PC-3 (cell line): ENCODE data around the gene LGALS7B. TPM values are rescaled to one million over a fixed set of nuclear protein-coding genes. Genes with fewer than 3 reads are reported as not detected.

ENCODE experiments used
- ATAC-seq: fragments of 200-7000 bp; cut with Tn5 transposase; 2 replicates; pipeline ENCODE4 v1.9.1; 2020; ENCODE audit warnings: mild to moderate bottlenecking, moderate library complexity
- BruUV-seq: library from RNA; stranded (reverse); fragments of 400-500 nt; replicated peaks from 2 replicates; lab custom pipeline; 2021; lab: Mats Ljungman, UMichigan
- CTCF ChIA-PET: fragments of 300-600 bp; sonication (Branson Sonifier 250); formaldehyde crosslinking; loops from one replicate; lab custom pipeline; 2022; ENCODE audit warnings: antibody characterized with exemption; lab: Charles Lee
- POLR2A ChIA-PET: fragments of 300-600 bp; sonication (Branson Sonifier 250); formaldehyde crosslinking; loops from one replicate; lab custom pipeline; 2022; ENCODE audit warnings: antibody characterized with exemption; ENCODE audit not compliant: unreplicated experiment; lab: Charles Lee
- DNase-seq: peaks from one replicate; pipeline ENCODE4 v3.0.0-alpha.2; 2015
- H2AFZ ChIP-seq: fragments of 300-600 bp; sonication (generic); 2 replicates; pipeline ENCODE4 v1.6.0; 2016; ENCODE audit warnings: antibody characterized with exemption, low read length
- H3F3A ChIP-seq: fragments of 300-600 bp; sonication (generic); one replicate; pipeline ENCODE4 v1.6.0; 2017; ENCODE audit warnings: antibody characterized with exemption, low read length, control low read depth, mild to moderate bottlenecking; ENCODE audit not compliant: unreplicated experiment
- H3K27ac ChIP-seq: fragments of 300-600 bp; sonication (generic); 2 replicates; pipeline ENCODE4 v1.5.1; 2016; ENCODE audit warnings: mild to moderate bottlenecking, low read length
- H3K27me3 ChIP-seq: fragments of 300-600 bp; sonication (generic); 2 replicates; pipeline ENCODE4 v1.6.1; 2016; ENCODE audit warnings: low read length, mixed read lengths
- H3K36me3 ChIP-seq: fragments of 300-600 bp; sonication (generic); 2 replicates; pipeline ENCODE4 v1.6.1; 2016; ENCODE audit warnings: low read depth, mixed run types, low read length, mixed read lengths
- H3K4me1 ChIP-seq: fragments of 300-600 bp; sonication (generic); 2 replicates; pipeline ENCODE4 v1.5.1; 2016; ENCODE audit warnings: low read length; ENCODE audit not compliant: insufficient read depth
- H3K4me2 ChIP-seq: fragments of 300-600 bp; sonication (generic); 2 replicates; pipeline ENCODE4 v1.6.0; 2016; ENCODE audit warnings: low read length
- H3K4me3 ChIP-seq: fragments of 300-600 bp; sonication (generic); 2 replicates; pipeline ENCODE4 v1.5.1; 2016; ENCODE audit warnings: mild to moderate bottlenecking, low read length, mixed read lengths
- H3K79me2 ChIP-seq: fragments of 300-600 bp; sonication (generic); 2 replicates; pipeline ENCODE4 v1.6.1; 2017; ENCODE audit warnings: low read length, mixed read lengths
- H3K9ac ChIP-seq: fragments of 300-600 bp; sonication (generic); 2 replicates; pipeline ENCODE4 v1.6.0; 2016; ENCODE audit warnings: mild to moderate bottlenecking, low read length
- H3K9me2 ChIP-seq: fragments of 300-600 bp; sonication (generic); replicated peaks from 2 replicates; pipeline ENCODE4 v1.6.1; 2016; ENCODE audit warnings: mixed run types, low read length, mixed read lengths
- H3K9me3 ChIP-seq: fragments of 300-600 bp; sonication (generic); 2 replicates; pipeline ENCODE4 v1.6.1; 2016; ENCODE audit warnings: low read length, mixed read lengths
- H4K20me1 ChIP-seq: fragments of 300-600 bp; sonication (generic); 2 replicates; pipeline ENCODE4 v1.6.1; 2016; ENCODE audit warnings: low read length, mixed read lengths
- EZH2 ChIP-seq: fragments of 300-600 bp; sonication (generic); IDR thresholded peaks from one replicate; pipeline ENCODE4 v1.6.1; 2017; ENCODE audit warnings: antibody characterized with exemption, mild to moderate bottlenecking, low read length; ENCODE audit not compliant: unreplicated experiment
- EZH2phosphoT487 ChIP-seq: fragments of 300-600 bp; sonication (generic); IDR thresholded peaks from 2 replicates; pipeline ENCODE4 v1.6.1; 2018; ENCODE audit warnings: mild to moderate bottlenecking, antibody characterized with exemption, low read length, borderline replicate concordance
- intact Hi-C: fragments of 100-400 bp; cut with micrococcal nuclease; formaldehyde crosslinking; loops from 2 replicates; pipeline ENCODE4 v1.9.0; 2023
- total RNA-seq: library from RNA; depleted of rRNA; stranded (reverse); fragments of >200 nt; gene quantifications from 2 replicates; pipeline ENCODE4 v1.2.3, GENCODE V29; 2014
- TF ChIP-seq, protein P1 (sequence below): fragments of 300-600 bp; sonication (generic); conservative IDR thresholded peaks from 2 replicates; pipeline ENCODE4 v1.5.1; 2017; ENCODE audit warnings: antibody characterized with exemption, low read depth, mild to moderate bottlenecking, low read length

The LGALS7B gene
- total RNA-seq, 1 experiment from 2014 or later, result not detected

DNA sequence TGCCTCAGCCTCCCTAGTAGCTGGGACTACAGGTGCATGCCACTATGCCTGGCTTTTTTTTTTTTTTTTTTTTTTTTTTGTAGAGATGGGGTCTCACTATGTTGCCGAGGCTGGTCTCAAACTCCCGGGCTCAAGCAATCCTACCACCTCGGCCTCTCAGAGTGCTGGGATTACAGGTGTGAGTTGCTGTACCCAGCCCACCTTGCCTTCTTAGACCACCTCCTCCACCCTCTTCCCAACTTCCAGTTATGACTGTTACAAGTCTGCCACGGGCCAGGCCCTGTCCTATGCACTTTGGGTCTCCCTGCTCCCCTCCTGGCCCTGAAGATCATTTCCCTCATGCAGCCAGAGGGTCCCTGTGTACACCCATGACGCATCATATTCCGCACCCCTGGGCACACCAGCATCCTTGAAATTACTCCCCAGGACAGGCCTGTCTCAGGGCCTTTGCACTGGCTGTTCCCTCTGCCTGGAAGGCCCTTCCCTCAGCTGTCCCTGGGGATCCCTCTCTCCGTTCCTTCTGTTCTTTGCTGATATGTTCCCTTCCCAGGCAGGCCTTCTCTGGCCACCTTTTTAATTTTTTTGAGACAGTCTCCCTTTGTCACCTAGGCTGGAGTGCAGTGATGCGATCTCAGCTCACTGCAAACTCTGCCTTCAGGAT is 20.7 kb downstream of the LGALS7B start:
- Histone ChIP-seq H3K79me2 (no peaks in the 10 kb centered on the region), H2AFZ (no peak overlapping the region), H4K20me1 (no peaks in the 10 kb centered on the region), H3K27ac (no peak overlapping the region), H3F3A (no peaks in the 10 kb centered on the region), H3K4me1 (peaks cover 4% of the 10 kb centered on the region; the same call in 1 of the 2 replicates), H3K4me3 (no peak overlapping the region), H3K9me2 (no peaks in the 10 kb centered on the region), H3K9ac (no peak overlapping the region), H3K27me3 (no peaks in the 10 kb centered on the region), H3K9me3 (no peaks in the 10 kb centered on the region), H3K4me2 (no peak overlapping the region), H3K36me3 (no peaks in the 10 kb centered on the region)
- TF ChIP-seq, protein P1, sequence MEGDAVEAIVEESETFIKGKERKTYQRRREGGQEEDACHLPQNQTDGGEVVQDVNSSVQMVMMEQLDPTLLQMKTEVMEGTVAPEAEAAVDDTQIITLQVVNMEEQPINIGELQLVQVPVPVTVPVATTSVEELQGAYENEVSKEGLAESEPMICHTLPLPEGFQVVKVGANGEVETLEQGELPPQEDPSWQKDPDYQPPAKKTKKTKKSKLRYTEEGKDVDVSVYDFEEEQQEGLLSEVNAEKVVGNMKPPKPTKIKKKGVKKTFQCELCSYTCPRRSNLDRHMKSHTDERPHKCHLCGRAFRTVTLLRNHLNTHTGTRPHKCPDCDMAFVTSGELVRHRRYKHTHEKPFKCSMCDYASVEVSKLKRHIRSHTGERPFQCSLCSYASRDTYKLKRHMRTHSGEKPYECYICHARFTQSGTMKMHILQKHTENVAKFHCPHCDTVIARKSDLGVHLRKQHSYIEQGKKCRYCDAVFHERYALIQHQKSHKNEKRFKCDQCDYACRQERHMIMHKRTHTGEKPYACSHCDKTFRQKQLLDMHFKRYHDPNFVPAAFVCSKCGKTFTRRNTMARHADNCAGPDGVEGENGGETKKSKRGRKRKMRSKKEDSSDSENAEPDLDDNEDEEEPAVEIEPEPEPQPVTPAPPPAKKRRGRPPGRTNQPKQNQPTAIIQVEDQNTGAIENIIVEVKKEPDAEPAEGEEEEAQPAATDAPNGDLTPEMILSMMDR, result no peak
- no peak for TF ChIP-seq EZH2
- no peak for TF ChIP-seq EZH2phosphoT487
- no TSS peak for BruUV-seq
- intact Hi-C loops, result no loop called here
- ATAC-seq (no peak), DNase-seq (no peak)
- ChIA-PET POLR2A (interaction anchor here (0.6 kb wide), 1 partner anchor 39 kb away, joined by 3 read pairs; no protein-coding TSS in a partner anchor), CTCF (no interaction called here)

DNA sequence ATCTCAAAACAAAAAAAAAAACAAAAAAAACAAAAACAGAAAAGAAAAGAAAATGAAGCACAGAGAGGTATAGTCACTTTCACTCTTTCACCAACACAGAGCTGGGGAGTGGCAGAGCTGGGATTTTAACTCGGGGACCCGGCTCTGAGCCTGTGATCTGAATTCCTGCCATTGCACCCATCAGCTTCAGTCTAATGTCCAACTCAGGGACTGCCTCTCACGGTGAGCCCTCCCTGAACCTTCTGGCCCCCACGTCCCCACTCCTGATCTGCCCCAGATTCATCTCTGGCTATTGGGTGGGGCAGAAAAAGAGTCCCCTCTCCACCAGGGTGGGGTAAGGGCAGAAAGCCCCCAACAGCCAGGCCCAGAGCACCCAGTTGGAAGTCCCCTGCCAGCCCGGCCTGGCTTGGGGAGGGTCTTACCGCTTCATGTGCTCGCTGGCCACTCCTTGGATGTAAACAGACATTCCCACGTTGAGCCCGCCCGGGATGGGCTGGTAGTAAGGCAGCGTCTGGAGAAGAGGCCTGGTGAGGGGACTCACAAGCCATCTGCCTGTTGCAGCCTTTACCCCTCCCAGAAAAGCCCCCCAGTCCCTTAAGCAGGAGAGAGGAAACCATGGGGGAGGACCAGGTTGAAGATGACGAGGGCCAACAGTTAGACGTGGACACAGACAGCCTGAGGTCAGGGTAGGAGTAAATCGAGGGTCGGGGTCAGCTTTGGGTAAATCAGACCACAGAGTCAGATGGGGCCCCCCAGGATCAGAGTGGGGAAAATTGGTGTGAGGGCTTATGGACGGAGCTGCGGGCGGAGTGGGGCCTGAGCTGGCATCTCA is 23.2 kb downstream of the LGALS7B start:
- H3K4me2 ChIP-seq, result no peak overlapping the region
- intact Hi-C loops, result no loop called here
- H2AFZ ChIP-seq, result no peak overlapping the region
- no peaks in the 10 kb centered on the region for H3F3A ChIP-seq
- POLR2A ChIA-PET, result interaction anchor here (0.6 kb wide), 1 partner anchor 13 kb away, joined by 7 read pairs; no protein-coding TSS in a partner anchor
- TF ChIP-seq, protein P1, result no peak
- TF ChIP-seq EZH2 (no peak), EZH2phosphoT487 (no peak)
- no peaks in the 10 kb centered on the region for H3K9me3 ChIP-seq
- no peaks in the 10 kb centered on the region for H3K27me3 ChIP-seq
- H3K4me1 ChIP-seq, result no peaks in the 10 kb centered on the region
- no TSS peak for BruUV-seq
- H3K79me2 ChIP-seq, result no peaks in the 10 kb centered on the region
- H3K4me3 ChIP-seq, result no peak overlapping the region
- no peaks in the 10 kb centered on the region for H3K9me2 ChIP-seq
- no peak overlapping the region for H3K27ac ChIP-seq
- CTCF ChIA-PET, result no interaction called here
- ATAC-seq (no peak), DNase-seq (no peak)
- H4K20me1 ChIP-seq, result no peaks in the 10 kb centered on the region
- H3K9ac ChIP-seq, result no peak overlapping the region
- H3K36me3 ChIP-seq, result no peaks in the 10 kb centered on the region
